GM21367 (cell line): ENCODE data around the gene SIRT5.

Experiments used
- ATAC-seq: cut with Tn5 transposase; IDR thresholded peaks from one replicate; pipeline ENCODE4 v1.9.1; 2021; ENCODE audit not compliant: unreplicated experiment

SIRT5 gene

GRCh38 chr6:13629459-13630116 lies 55.2 kb downstream of the SIRT5 start:
- no peak for ATAC-seq

GRCh38 chr6:13630499-13630898 lies 56.1 kb downstream of the SIRT5 start:
- ATAC-seq = no peak

GRCh38 chr6:13633343-13633742 lies 58.9 kb downstream of the SIRT5 start:
- ATAC-seq = no peak

- ATAC-seq = no peak
Observed at GRCh38 chr6:13635948-13636658, 61.7 kb downstream of the SIRT5 start.

GRCh38 chr6:13638014-13638413 lies 63.6 kb downstream of the SIRT5 start:
- no peak for ATAC-seq

GRCh38 chr6:13638626-13639025 lies 64.2 kb downstream of the SIRT5 start:
- no peak for ATAC-seq

- no peak for ATAC-seq
Observed at GRCh38 chr6:13641315-13641714, 66.9 kb downstream of the SIRT5 start.

GRCh38 chr6:13643125-13643524 lies 68.7 kb downstream of the SIRT5 start:
- ATAC-seq = no peak

GRCh38 chr6:13648850-13649249 lies 74.4 kb downstream of the SIRT5 start:
- ATAC-seq = no peak

GRCh38 chr6:13649393-13649792 lies 75.0 kb downstream of the SIRT5 start:
- no peak for ATAC-seq

- no peak for ATAC-seq
Observed at GRCh38 chr6:13653296-13653695, 78.9 kb downstream of the SIRT5 start.

- no peak for ATAC-seq
Observed at GRCh38 chr6:13654496-13654895, 80.1 kb downstream of the SIRT5 start.

- no peak for ATAC-seq
Observed at GRCh38 chr6:13655700-13656099, 81.3 kb downstream of the SIRT5 start.

GRCh38 chr6:13660273-13660672 lies 85.9 kb downstream of the SIRT5 start:
- ATAC-seq = no peak

GRCh38 chr6:13660893-13661292 lies 86.5 kb downstream of the SIRT5 start:
- ATAC-seq = no peak

- ATAC-seq = no peak
Observed at GRCh38 chr6:13661647-13662046, 87.2 kb downstream of the SIRT5 start.

- no peak for ATAC-seq
Observed at GRCh38 chr6:13662651-13663334, 88.4 kb downstream of the SIRT5 start.

- no peak for ATAC-seq
Observed at GRCh38 chr6:13663986-13664385, 89.6 kb downstream of the SIRT5 start.
